ENCODE data around the gene LHFPL3. TPM values are rescaled to one million over a fixed set of nuclear protein-coding genes. Genes with fewer than 3 reads are reported as not detected.

The LHFPL3 gene
- total RNA-seq, 1 donor from 2014 or later: not detected

- no peak for DNase-seq (ENCODE audit: low read depth, low spot score)
Observed at GRCh38 chr7:104371216-104371979, 43.0 kb downstream of the LHFPL3 start.

GRCh38 chr7:104371980-104372357, 43.6 kb downstream of the LHFPL3 start:
- DNase-seq (ENCODE audit: low read depth, low spot score): no peak

GRCh38 chr7:104382616-104383015, 54.2 kb downstream of the LHFPL3 start:
- no peak for DNase-seq (ENCODE audit: low read depth, low spot score)

DNA sequence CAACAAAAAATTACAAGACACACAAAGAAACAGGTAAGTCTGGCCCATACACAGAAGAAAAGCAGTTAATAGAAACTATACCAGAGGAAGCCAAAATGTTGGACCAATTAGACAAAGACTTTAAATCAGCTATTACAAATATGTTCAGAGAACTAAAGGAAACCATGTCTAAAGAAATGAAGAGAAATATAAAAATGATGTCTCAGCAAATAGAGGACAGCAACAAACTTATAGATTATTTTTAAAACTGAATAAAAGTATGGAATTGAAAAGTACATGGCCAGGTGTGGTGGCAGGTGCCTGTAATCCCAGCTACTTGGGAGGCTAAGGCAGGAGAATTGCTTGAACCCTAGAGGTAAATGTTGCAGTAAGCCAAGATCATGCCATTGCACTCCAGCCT, 58.5 kb downstream of the LHFPL3 start:
- no peak for DNase-seq (ENCODE audit: low read depth, low spot score)

GRCh38 chr7:104388222-104388621, 59.8 kb downstream of the LHFPL3 start:
- no peak for DNase-seq (ENCODE audit: low read depth, low spot score)

- no peak for DNase-seq (ENCODE audit: low read depth, low spot score)
Observed at GRCh38 chr7:104395162-104395561, 66.8 kb downstream of the LHFPL3 start.

GRCh38 chr7:104397442-104397841, 69.0 kb downstream of the LHFPL3 start:
- DNase-seq (ENCODE audit: low read depth, low spot score): no peak

- DNase-seq (ENCODE audit: low read depth, low spot score): no peak
Observed at GRCh38 chr7:104408371-104408770, 80.0 kb downstream of the LHFPL3 start.

DNA sequence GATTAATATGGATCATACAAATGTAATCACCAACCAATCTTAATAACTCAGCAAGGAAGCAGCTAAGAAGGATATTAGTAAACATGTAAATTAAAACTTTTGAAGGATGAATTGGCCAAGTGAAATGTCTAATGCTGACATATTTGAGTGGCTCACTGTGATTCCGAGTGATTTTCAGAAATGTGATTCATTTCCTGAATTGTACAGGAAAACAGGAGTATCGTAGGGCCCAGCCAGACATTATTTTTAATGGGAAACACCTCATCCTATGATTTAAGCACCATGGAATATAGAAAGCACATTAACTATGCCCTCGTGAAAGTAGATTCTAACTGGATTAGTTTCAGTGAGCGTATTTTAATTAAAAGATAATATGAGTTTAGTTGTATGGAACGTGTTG, 82.3 kb downstream of the LHFPL3 start:
- DNase-seq (ENCODE audit: low read depth, low spot score): no peak

GRCh38 chr7:104412911-104413310, 84.5 kb downstream of the LHFPL3 start:
- DNase-seq (ENCODE audit: low read depth, low spot score): no peak

GRCh38 chr7:104414216-104414615, 85.8 kb downstream of the LHFPL3 start:
- no peak for DNase-seq (ENCODE audit: low read depth, low spot score)

DNA sequence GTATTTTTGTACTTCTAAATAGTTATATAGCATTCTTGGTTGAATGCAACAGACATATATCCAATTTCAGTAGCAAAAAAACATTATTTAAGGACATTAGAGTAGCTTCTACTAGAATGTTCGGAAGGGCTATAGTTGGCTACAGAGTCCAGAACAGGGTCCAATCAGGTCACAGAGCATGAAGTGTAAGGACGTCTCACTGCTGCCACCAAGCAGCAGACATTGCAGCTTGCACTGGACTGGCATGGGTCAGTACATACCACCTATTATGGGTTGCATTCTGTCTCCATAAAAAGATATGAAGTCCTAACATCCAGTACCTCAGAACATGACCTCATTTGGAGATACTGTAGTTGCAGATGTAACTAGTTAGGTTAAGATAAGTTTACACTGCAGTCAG, 87.3 kb downstream of the LHFPL3 start:
- no peak for DNase-seq (ENCODE audit: low read depth, low spot score)

- no peak for DNase-seq (ENCODE audit: low read depth, low spot score)
Observed at GRCh38 chr7:104416866-104417393, 88.5 kb downstream of the LHFPL3 start.

DNA sequence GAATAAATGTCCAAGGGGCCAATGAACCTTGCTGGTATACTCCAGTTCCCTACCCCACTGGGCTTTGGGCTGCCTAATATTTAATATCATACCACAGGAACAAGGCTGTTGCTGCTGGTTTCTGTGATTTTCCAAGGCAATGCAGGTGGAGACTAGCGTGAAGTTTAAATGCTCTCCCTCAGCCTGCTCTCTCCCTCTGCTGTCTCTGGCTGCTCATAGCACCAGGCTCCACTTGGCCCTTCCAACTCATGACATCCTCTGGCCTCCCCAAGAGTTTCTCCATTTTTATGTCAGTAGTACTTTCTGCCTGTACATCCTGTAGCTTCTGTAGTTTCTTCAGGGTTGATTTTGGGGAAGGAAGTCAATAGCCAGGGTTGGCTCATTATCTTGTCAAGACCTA, 103.5 kb downstream of the LHFPL3 start:
- no peak for DNase-seq (ENCODE audit: low read depth, low spot score)

- DNase-seq (ENCODE audit: low read depth, low spot score): no peak
Observed at GRCh38 chr7:104434129-104434528, 105.7 kb downstream of the LHFPL3 start.

GRCh38 chr7:104442481-104442880, 114.1 kb downstream of the LHFPL3 start:
- no peak for DNase-seq (ENCODE audit: low read depth, low spot score)

DNA sequence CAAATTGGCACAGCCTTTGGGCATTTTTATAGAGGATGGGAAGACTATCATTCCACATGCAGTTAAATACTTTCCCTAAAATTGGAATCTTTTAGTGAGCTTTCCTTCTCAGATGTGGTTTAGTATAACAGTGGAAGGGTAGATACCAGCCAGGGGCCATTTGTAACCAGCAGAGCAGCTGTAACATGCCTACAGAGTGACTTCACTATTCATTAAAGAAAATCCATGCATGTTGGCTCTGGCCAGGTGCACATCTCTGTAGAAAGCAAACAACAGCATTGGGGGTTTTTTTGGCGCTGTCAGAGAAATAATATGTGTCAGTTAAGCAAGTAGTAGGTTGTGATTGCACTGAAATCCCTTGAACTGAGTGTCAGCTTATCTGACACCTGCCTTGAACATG, 115.6 kb downstream of the LHFPL3 start:
- no peak for DNase-seq (ENCODE audit: low read depth, low spot score)

- no peak for DNase-seq (ENCODE audit: low read depth, low spot score)
Observed at GRCh38 chr7:104445393-104445792, 117.0 kb downstream of the LHFPL3 start.

GRCh38 chr7:104450861-104451260, 122.5 kb downstream of the LHFPL3 start:
- no peak for DNase-seq (ENCODE audit: low read depth, low spot score)

DNA sequence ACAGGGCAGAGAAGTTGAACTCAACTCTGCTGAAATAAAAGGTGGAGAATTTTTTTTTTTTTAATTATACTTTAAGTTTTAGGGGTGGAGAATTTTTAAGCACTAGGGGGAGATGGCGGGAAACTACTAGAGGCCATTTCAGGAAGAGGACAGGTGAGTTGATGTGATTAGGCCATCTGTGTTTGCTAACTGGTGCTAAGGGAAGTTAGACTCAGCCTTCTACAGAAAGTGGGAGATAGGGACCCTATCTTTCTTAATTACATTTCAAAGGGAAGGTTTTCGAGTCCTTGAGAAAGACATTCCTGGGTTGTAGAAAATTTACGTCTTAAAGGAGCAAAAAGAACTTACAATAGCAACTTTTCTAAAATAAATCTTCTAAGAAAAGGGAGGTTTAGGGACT, 124.8 kb downstream of the LHFPL3 start:
- DNase-seq (ENCODE audit: low read depth, low spot score): no peak

GRCh38 chr7:104458875-104459274, 130.5 kb downstream of the LHFPL3 start:
- DNase-seq (ENCODE audit: low read depth, low spot score): no peak

- no peak for DNase-seq (ENCODE audit: low read depth, low spot score)
Observed at GRCh38 chr7:104469166-104469820, 140.9 kb downstream of the LHFPL3 start.

- DNase-seq (ENCODE audit: low read depth, low spot score): no peak
Observed at GRCh38 chr7:104480529-104480928, 152.1 kb downstream of the LHFPL3 start.

Data from pulmonary artery endothelial cell (primary cell).